ENCODE measurements around the gene GMDS.
"Not testable (repeated sequence)": the region's sequence is repeated elsewhere in the genome, so short reads cannot be mapped to it uniquely, and the experiment has no call there.

Gene GMDS

GRCh38 chr6:1700278-1700967 is 545.0 kb downstream of the GMDS start:
- no peak for DNase-seq

- DNase-seq, result no peak
Measured at GRCh38 chr6:1698527-1698926, 546.9 kb downstream of the GMDS start.

GRCh38 chr6:1697688-1698351 is 547.6 kb downstream of the GMDS start:
- DNase-seq, result no peak

GRCh38 chr6:1696463-1696850 is 548.9 kb downstream of the GMDS start:
- DNase-seq, result no peak

GRCh38 chr6:1695546-1696462 is 549.6 kb downstream of the GMDS start:
- no peak for DNase-seq

GRCh38 chr6:1691828-1692227 is 553.6 kb downstream of the GMDS start:
- DNase-seq, result not testable (repeated sequence)

GRCh38 chr6:1690656-1691055 is 554.7 kb downstream of the GMDS start:
- not testable (repeated sequence) for DNase-seq

- DNase-seq, result no peak
Measured at GRCh38 chr6:1689141-1689540, 556.3 kb downstream of the GMDS start.

GRCh38 chr6:1688396-1688795 is 557.0 kb downstream of the GMDS start:
- no peak for DNase-seq

GRCh38 chr6:1687402-1687801 is 558.0 kb downstream of the GMDS start:
- no peak for DNase-seq

GRCh38 chr6:1686117-1687098 is 559.0 kb downstream of the GMDS start:
- DNase-seq, result no peak

GRCh38 chr6:1679688-1680068 is 565.7 kb downstream of the GMDS start:
- no peak for DNase-seq

- DNase-seq, result no peak
Measured at GRCh38 chr6:1679031-1679687, 566.2 kb downstream of the GMDS start.

GRCh38 chr6:1678201-1678600 is 567.2 kb downstream of the GMDS start:
- DNase-seq, result no peak

- DNase-seq, result no peak
Measured at GRCh38 chr6:1672379-1672778, 573.0 kb downstream of the GMDS start.

GRCh38 chr6:1670711-1671462 is 574.5 kb downstream of the GMDS start:
- DNase-seq, result no peak

- no peak for DNase-seq
Measured at GRCh38 chr6:1669996-1670395, 575.4 kb downstream of the GMDS start.

- DNase-seq, result not testable (repeated sequence)
Measured at GRCh38 chr6:1668456-1668855, 576.9 kb downstream of the GMDS start.

- no peak for DNase-seq
Measured at GRCh38 chr6:1667805-1668175, 577.6 kb downstream of the GMDS start.

- no peak for DNase-seq
Measured at GRCh38 chr6:1667012-1667804, 578.2 kb downstream of the GMDS start.
